Nephron (organoid): Measurements from ENCODE around the gene SLC25A52.

ENCODE experiments used
- H3K27ac Mint-ChIP-seq, 3 experiments: 2 replicates each; pipeline ENCODE4 v1.8.0; 2020; ENCODE audit warnings: mixed read lengths in 3 of 3, mild to moderate bottlenecking in 2 of 3, moderate library complexity in 1 of 3
- H3K27me3 Mint-ChIP-seq: 2 replicates; pipeline ENCODE4 v1.8.0; 2021; ENCODE audit warnings: low read depth, mild to moderate bottlenecking, moderate library complexity, mixed read lengths
- H3K36me3 Mint-ChIP-seq: 2 replicates; pipeline ENCODE4 v1.8.0; 2020; ENCODE audit warnings: low read depth, mixed read lengths
- H3K4me1 Mint-ChIP-seq: 2 replicates; pipeline ENCODE4 v1.8.0; 2020; ENCODE audit warnings: mixed read lengths
- H3K4me3 Mint-ChIP-seq, 3 experiments: 2 replicates each; pipeline ENCODE4 v1.8.0; 2020; ENCODE audit warnings: mild to moderate bottlenecking in 3 of 3, mixed read lengths in 3 of 3, moderate library complexity in 2 of 3
- H3K9me3 Mint-ChIP-seq: 2 replicates; pipeline ENCODE4 v1.8.0; 2020; ENCODE audit warnings: mixed read lengths
- CTCF ChIP-seq, 3 experiments: fragments of 200-600 bp; sonication (generic); IDR thresholded peaks; one replicate each; pipeline ENCODE4 v1.5.0; 2021; ENCODE audit warnings: antibody characterized with exemption in 3 of 3; ENCODE audit not compliant: unreplicated experiment in 3 of 3

The SLC25A52 gene

GRCh38 chr18:31711365-31712172 lies 49.1 kb downstream of the SLC25A52 start:
- Mint-ChIP-seq H3K36me3 (no peaks in the 10 kb centered on the region), H3K27me3 (peaks cover 9% of the 10 kb centered on the region), H3K27ac (no peak overlapping the region), H3K4me1 (no peaks in the 10 kb centered on the region), H3K4me3 (no peak overlapping the region), H3K9me3 (no peaks in the 10 kb centered on the region)
- TF ChIP-seq CTCF (IDR thresholded peaks at IDR 0.05; ENCODE audit: unreplicated experiment in 3 of 3), result no peak

- no peak for TF ChIP-seq CTCF (IDR thresholded peaks at IDR 0.05; ENCODE audit: unreplicated experiment in 3 of 3)
- no peak overlapping the region for H3K27ac Mint-ChIP-seq
- peaks cover 9% of the 10 kb centered on the region for H3K27me3 Mint-ChIP-seq
- no peak overlapping the region for H3K4me3 Mint-ChIP-seq
- no peaks in the 10 kb centered on the region for H3K36me3 Mint-ChIP-seq
- no peaks in the 10 kb centered on the region for H3K9me3 Mint-ChIP-seq
- H3K4me1 Mint-ChIP-seq, result no peaks in the 10 kb centered on the region
Observed at GRCh38 chr18:31710826-31711225, 49.9 kb downstream of the SLC25A52 start.
